HK-2 (cell line): ENCODE results near the gene EMILIN3.

Experiments
- DNase-seq: peaks from one replicate; pipeline ENCODE4 v3.0.0-alpha.2; 2018; ENCODE audit not compliant: unreplicated experiment

EMILIN3 gene

DNA sequence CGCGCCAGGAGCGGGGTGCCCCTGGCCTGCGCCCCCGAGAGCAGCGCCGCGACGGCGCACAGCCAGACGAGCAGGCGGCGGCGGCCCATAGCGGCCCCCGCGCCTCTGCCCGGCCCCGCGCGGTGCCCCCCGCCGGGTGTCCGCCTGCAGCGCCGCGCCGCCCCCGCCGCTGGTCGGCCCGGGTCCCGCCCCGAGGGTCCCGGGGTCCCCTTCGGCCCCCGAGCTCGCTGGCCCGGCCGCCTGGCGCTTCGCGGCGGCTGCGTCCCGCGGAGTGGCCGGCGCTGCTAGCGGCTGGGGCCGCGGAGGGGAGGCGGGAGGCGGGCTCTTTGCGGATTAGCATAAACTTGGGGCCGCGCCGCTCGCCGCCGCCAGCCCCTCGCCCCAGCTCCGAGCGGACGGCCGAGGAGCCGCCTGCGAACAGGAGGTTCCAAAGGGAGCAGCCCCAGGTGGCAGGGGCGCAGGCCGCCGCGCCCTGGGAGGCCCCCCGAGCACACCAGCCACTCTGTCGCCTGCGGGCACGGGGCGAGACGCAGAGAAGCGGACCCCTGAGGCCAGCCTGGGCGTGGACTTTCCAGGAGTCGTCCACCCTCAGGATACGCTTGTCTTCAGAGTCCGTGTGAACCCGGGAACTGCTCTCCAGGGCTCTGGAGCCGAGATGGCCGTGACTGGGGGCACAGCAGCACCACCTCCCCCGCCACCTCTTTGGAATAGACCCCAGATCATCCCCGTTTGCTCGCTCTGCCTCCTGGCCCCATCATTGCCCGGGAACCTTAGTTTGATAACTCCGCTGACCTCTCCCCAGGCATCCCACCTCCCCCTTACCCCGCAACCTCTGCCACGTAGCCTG lies at the start of gene EMILIN3:
EMILIN3 (minus strand) TSS at position 273 of the 847 bp plus-strand sequence; CDS start at position 89, 184 bp downstream.
- no peak for DNase-seq

- no peak for DNase-seq
Measured at GRCh38 chr20:41415191-41415590, 48.6 kb upstream of the EMILIN3 start.

DNA sequence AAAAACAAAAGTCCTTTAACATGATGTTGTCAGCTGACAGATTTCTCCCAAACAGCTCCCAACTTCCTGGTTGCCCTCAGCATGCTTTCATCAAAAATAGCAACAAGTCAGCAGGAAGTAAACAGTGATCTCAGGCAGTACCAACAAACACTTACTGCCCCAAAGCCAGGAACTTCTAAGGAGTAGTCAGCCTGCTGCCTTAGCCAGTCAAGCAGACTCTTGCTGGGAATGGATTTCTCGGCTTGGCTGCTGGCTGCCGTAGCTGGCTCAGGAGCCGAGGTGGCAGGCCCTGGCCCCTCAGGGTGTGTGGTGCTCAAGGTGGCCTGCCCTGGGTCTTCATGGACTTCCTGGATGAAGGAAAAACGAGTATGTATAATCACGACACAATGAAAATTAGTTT lies 46.6 kb upstream of the EMILIN3 start:
- no peak for DNase-seq

GRCh38 chr20:41412324-41413120 lies 45.9 kb upstream of the EMILIN3 start:
- DNase-seq = no peak

GRCh38 chr20:41411391-41411847 lies 44.8 kb upstream of the EMILIN3 start:
- DNase-seq = no peak

DNA sequence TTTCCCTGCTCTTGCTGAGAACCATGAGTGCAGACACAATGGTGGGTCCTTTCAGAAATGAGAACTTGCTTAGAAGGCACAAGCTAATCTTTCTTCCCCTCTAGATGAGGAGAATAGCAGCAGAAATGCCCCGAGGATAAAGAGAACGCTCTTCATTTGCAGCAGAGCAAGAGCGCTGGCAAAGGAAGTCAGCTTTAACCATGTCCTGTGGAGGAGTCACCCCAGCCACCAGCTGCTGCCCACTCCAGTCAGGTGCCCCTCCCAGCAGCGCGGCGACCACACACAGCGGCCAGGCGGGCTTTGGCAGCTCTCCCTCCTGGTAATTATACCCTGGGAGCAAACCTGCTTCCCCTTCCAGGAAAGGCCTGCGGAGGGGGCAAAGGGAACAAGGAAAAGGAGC lies 42.4 kb upstream of the EMILIN3 start:
- DNase-seq = no peak

DNA sequence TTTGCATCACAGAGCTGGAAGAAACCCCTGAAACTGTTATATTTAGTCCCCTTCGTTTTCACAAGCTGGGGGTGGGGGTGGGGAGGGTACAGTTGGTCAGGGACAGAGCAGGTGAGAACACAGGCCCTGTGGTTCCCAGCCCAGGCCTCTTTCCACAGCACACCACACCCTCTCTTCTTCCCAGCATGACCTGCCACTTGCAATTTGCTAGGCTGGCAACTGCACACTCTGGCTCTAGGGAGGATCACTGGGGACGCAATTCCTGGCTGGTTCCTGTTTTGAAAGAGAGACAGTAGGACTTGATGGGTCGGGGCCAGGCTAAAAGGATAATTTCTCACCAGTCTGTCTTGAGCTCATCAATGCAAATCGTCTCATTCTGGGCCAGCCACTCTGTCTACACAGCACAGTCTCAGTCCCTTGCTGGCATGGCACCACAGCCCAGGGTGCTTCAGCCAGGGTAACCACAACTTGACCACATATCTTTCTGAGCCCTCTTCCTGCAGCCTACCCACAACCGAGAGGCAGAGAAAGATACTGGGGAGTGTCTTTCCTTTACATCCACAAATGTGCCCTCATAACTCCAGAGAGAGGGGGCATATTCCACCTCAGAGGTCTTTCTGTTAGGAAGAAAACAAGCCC lies 41.7 kb upstream of the EMILIN3 start:
- DNase-seq = no peak

GRCh38 chr20:41407607-41408006 lies 41.0 kb upstream of the EMILIN3 start:
- no peak for DNase-seq

DNA sequence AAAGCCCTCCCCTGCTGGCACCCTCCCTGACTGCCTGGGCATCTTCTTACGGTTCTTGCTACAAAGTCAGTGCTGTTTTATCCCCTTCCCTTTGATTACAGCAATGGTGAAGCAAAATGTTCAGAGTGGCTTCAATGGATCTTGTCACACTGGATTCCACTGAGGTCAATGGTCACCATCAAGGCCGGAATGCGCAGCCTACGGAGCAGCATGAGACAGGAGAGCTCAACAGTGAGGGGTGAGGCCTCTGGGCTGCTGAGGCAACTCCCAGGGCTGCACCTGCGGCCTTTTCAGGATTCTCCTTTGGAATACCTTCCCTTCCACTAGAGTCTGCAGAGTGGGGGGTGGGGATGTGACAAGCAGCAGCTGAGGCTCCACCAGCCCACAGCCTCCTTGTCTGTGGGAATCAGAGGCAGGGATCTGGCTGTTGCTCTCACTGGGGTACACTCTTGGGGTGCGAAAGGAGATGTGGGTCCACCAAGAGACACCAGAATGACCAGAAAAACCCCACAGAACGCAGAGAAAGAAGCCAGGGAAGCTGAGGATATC lies 40.4 kb upstream of the EMILIN3 start:
- DNase-seq = no peak

DNA sequence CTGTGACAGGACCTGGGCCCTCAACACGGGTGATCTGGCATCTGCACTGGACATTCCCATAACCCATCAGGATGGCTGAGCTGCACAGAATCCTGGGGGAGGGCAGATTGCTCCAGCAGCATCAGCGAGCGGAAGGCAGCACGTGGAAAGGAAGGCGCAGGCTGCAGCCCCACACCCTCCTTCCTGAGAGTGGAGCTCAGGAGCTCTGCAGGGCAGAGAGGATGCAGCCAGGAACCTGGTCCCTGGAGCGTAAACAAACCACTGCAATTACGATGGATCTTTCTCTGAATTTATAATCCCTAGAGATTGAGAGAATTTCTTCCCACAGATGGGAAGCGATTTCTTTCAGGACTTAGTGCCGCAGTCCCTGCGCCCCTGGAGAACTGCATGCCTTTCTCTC lies 39.7 kb upstream of the EMILIN3 start:
- DNase-seq = no peak

DNA sequence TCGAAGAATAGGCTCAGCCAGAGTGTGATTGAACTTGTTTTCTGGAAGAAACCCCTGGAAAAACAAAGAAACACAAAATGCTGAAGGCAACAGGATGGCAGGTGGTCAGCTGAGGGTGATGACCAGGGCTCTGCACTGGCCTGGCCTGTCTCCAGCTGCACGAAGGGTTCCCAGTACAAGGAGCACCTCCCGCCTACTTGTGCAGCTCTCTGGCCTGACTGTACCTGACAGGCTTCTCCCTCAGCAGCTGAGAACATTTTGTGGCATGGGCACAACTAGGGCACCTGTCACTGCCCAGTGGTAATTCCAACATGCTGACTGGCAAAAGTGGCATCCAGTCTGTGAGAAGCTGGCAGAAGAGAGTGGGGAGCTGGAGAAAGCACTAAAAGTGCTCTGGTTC lies 38.8 kb upstream of the EMILIN3 start:
- no peak for DNase-seq

- DNase-seq = no peak
Measured at GRCh38 chr20:41403604-41404003, 37.0 kb upstream of the EMILIN3 start.

DNA sequence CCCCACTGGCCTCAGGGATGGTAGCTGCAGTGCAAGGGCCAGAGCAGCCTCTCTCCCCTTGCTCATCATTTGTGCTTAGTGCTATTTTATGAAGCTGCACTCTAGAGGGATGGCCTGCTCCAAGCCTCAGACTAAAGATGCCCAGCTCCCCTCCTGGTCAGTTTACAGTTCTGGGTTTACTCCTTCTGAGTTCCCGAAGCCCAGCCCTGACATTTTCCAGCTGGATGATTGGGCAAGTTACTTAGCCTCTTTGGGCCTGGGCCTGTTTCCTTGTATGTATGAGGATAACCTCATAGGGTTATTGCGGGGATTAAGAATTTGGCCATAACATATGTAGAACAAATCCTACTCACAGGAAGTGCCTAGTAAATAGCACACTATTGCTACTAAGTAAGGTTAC lies 31.8 kb upstream of the EMILIN3 start:
- DNase-seq = no peak

DNA sequence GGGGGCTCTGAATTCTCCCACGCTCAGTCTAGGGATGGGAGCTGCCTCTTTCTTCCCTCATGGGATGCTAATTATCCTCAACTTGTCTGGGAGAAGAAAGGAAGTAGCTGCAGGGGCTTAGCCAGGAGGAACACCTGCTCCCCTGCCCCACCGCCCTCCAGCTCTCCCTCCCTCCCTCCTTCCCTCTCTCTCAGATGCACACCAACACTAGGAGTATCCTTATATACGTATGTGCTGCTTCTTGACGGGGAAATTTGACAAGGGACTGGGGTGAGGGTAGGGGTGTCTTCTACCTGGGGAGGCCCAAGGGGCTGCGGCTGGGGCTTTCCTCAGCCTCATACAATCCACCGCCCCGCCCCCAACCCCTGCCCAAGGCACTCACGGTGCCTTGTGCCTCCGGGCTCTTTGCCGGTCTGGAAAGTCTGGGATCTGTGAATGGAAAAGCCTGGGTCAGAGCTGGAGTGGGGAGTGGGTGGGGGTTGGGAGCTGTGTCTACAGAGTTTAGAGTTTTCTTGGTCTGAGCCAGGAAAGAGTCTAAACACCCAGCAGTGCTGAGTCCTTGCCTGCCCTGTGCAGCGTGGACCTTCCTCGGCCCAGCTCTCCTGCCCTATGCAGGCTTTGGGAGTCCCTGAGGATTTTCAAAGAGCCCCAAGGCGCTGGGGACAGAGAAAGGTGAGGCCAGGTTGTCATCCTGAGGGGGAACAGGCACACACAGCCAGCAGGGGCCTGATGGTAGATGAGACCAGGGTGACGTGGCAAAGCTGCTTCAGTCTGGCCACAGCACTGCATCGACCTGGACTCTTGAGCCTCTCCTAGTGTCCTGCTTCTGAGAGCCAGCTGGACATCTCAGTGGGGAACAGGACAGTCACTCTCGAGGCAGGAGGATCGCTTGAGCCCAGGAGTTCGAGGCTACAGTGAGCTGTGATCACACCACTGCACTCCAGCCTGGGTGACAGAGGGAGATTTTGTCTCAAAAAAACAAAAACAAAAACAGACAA lies 29.3 kb upstream of the EMILIN3 start:
- no peak for DNase-seq

GRCh38 chr20:41394931-41395666 lies 28.5 kb upstream of the EMILIN3 start:
- no peak for DNase-seq

GRCh38 chr20:41394081-41394480 lies 27.5 kb upstream of the EMILIN3 start:
- DNase-seq = no peak

DNA sequence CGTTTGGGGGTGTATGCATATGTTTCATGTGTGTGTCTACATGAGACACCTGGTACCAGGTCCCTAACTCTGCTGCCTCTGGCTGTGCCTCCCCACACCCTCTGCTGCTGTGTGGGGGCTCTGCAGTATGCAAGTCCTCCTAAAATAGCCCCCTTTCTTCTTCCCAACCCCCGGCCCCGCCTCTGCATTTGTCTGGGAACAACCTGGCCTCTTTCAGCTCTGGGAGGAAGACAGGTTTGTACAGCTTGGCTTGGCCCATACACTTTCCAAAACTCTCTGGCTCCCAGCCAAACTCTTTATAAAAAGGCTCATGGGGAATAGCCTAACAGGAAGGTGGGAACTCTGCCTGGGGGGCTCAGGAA lies 27.1 kb upstream of the EMILIN3 start:
- no peak for DNase-seq

DNA sequence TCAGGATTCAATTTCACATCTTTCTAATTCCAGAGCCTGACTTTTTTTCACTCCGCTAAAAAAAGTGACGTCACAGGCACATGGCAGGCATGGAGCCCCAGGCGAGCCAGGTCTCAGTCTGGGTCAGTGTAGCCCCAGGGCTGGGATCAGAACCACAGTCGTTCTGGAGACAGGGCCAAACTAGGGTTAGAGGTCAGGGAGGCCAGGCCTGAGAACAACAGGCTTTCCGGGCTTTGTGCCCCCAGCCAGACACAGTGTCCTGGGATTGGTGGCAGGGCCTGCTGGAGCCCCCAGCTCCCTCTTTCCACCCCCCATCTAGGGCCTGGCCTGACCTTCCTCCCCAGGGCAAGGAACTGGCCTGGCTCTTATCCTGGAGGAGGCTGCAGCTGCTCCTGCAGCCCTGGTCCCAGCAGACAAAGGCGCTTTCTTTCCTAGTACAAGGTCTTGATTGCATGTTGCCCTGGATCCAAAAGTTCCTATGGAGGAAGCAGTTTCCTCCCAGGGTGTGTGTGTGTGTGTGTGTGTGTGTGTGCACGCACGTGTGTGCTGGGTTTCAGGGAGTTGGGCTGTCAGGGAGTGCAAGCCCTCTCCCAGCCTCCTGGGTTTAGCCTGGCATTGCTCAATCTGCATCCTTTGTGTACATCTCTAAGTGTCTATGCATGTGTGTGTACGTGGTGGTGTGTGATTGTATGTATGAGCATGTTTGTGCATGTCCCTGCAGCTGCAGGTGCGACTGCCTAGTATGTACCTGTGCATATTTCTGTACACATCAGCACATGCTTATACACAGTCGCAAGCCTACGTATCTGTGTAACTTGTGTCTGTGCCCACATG lies 26.5 kb upstream of the EMILIN3 start:
- no peak for DNase-seq

- no peak for DNase-seq
Measured at GRCh38 chr20:41392295-41392694, 25.7 kb upstream of the EMILIN3 start.
